SK-N-MC (cell line): ENCODE data around the gene NRCAM.

Experiments used
- EZH2 ChIP-seq: fragments of 200-600 bp; sonication (generic); IDR thresholded peaks from one replicate; pipeline ENCODE4 v1.6.1; 2017; ENCODE audit warnings: antibody characterized with exemption
- FOXP2 ChIP-seq: optimal IDR thresholded peaks from 2 replicates; pipeline ENCODE3; 2011; ENCODE audit warnings: mild to moderate bottlenecking, moderate library complexity; ENCODE audit not compliant: insufficient read depth; ENCODE audit errors: extremely low read length, control extremely low read depth
- POLR2AphosphoS5 ChIP-seq: IDR thresholded peaks from 2 replicates; pipeline ENCODE4 v1.6.1; 2012; ENCODE audit warnings: mild to moderate bottlenecking, low read depth, low read length, borderline replicate concordance

DNA sequence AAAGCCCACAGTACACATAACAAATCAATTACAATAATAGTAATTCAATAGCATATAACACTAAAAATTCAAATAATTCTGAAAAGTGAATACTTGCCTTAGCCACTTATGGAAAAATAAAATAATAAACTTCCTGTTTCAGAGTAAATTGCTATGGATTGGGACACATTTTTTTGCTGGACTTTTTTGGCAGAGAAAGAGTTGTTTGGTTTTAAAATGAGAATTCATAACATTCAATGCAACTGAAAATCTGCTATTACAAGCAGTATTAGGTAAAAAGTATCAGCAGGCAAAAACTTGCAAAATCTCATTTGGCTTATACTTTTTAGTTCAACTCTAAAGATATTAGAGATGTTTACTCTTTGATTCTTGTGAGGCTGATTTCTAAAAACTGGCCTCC, 141.7 kb downstream of the NRCAM start:
- TF ChIP-seq EZH2: no peak
- no peak for TF ChIP-seq POLR2AphosphoS5
- TF ChIP-seq FOXP2: no peak
